Medulla oblongata (tissue), 1 donor: ENCODE results near the gene ELFN2.

Experiments
- DNase-seq: peaks from one replicate; pipeline ENCODE4 v3.0.0-alpha.2; 2015; ENCODE audit errors: extremely low spot score

Gene ELFN2

DNA sequence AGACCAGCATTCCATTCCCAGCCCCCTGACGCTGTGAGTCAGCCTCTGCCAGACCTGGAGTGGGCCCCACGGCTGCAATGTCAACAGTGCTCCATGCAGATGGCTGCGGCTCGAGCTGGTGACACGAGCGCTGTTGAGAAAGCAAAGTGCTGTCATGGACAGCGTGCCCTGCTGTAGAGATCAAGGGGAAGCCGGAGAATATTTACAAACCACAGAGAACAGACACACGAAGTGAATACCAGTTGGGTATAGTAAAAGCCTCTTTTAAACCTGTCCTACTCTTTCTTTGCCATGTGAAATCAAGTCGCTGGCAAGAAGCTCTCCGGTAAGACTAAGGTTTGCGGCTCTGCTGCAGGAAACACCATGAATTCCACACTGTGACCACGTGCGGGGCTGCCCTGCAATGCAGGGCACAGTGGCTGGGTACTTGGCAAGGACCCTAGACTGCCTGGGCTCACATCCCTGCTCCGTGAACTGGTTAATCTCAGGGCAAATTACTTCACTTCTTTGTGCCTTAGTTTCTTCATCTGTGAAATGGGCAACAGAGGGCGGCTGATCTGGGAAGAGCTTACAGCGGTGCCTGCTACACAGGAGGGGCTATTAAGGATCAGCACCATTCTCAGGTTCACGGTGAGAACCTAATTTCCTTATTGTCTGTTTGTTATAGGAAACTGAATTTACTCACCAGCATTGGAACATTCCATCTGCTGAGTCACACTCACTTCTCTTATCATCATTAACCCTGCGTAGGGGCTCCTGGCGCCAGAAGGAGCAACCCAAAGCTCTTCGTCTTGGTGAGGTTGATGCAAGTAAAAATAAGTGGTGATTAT lies 27.8 kb upstream of the ELFN2 start:
- no peak for DNase-seq

- no peak for DNase-seq
These were observed 26.4 kb upstream of the ELFN2 start for GRCh38 chr22:37453696-37454095.

- no peak for DNase-seq
These were observed 23.9 kb upstream of the ELFN2 start for GRCh38 chr22:37451218-37451617.

GRCh38 chr22:37449331-37450001 lies 22.2 kb upstream of the ELFN2 start:
- no peak for DNase-seq

GRCh38 chr22:37448516-37449127 lies 21.3 kb upstream of the ELFN2 start:
- peak; percentile 4 for DNase-seq

- no peak for DNase-seq
These were observed 18.2 kb upstream of the ELFN2 start for GRCh38 chr22:37445501-37445900.

DNA sequence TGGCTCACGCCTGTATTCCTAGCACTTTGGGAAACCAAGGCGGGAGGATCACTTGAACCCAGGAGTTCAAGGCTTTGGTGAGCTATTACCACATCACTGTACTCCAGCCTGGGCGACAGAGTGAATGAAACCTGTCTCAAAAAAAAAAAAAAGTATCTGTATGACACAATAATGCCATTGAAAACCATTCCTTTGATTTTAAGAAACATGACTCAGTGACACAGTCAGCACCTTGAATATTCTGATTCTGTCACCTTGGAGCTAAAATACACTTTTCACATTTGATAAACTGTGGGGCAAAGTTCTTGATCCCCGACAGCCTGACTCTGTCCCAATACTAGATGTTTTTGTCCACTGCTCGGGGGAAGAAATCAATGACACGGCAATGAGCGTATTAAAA lies 16.7 kb upstream of the ELFN2 start:
- no peak for DNase-seq

- DNase-seq = no peak
These were observed 15.8 kb upstream of the ELFN2 start for GRCh38 chr22:37443086-37443485.

- DNase-seq = no peak
These were observed 15.3 kb upstream of the ELFN2 start for GRCh38 chr22:37442537-37442936.

GRCh38 chr22:37442135-37442534 lies 14.9 kb upstream of the ELFN2 start:
- DNase-seq = no peak

DNA sequence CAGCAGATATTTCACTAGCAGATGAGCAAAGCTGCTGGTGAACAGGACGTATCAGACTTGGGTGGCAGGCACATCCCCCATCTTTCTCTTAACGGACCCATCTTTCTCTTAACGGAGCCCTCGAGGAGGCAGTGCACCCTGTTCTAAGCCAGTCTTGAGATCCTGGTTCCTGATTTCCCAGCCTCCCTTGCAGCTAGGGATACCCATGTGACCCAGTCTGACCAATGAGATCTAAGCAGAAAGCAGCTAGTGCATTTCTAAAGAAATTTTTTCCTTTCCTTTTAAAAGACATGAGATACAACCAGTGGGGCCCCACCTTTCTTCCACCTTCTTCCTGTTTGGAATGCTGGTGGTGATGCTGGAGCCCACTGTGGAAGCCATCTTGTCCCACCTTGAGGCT lies 13.6 kb upstream of the ELFN2 start:
- DNase-seq = no peak

DNA sequence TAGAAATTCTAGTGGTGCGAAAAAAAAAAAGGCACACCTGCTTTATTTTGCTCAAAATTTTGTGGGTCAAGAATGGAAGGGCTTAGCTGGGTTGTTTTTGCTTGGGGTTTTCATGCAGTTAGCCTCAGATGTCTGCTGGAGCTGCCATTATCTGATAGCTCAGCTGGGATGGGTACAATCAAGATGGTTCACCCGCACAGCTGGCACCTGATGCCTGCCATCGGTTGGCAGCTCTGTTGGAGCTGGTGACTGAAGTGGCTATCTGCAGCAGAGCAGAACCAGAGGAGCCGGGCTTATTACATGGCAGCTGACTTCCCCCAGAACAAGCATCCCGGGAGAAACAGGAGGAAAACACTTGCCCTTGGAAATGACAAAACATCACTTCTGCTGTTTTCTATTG lies 12.1 kb upstream of the ELFN2 start:
- no peak for DNase-seq

GRCh38 chr22:37435970-37436603 lies 8.8 kb upstream of the ELFN2 start:
- no peak for DNase-seq

GRCh38 chr22:37433786-37434185 lies 6.5 kb upstream of the ELFN2 start:
- no peak for DNase-seq

DNA sequence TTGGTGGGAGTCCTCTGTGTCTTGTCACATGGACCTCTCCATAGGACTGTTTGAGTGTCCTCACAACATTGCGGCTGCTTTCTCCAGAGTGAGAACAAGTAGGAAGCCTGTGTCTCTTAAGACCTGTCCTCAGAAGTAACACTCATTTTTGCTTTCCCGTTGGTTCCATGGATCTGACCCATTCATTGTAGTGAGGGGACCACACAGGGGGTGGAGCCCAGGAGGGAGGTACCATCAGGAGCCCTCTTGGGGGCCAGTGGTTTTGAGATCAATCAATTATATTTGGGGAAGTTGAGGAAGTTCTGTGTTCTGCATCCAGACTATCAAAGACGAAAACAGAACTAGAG lies 5.4 kb upstream of the ELFN2 start:
- no peak for DNase-seq

DNA sequence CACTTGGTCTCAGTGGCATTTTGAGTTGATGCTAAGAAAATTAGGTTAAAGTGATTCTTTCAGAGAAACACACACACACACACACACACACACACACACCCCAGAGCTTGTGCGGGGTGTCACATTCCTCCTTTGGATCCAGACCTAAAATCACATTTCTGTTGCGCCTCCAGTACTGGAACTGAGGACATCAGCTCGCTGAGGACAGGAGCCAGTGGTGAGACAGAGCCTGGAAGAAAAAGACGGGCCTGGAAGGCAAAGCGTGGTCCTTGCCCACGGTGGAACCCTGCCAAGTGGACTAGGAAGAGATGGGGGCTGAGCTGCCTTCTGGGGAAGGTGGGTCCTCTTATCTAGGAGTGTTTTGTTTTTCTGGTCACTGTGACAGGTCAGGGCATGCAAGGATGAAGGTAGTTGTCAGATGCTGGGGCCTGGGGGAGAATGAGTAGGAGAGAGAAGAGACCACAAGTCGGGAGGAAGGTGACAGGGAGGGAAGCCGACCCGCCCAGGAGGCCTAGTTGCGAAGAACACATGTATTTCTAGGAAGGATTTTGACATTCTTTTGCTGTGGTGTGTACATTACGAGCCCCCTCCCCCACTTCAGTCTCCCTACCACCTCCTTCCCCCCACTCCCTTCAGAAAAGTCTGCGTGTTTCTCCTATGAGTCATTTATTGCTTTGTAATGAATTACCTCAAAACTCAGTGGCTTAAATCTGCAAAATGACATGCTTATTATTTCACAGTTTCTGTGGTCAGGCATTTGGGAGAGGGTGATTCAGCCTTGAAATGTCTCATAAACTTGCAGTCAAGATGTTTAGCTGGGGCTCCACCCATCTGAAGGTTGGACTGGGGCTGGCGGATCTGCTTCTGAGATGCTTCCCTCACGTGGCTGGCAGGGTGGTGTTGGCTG lies 4.8 kb upstream of the ELFN2 start:
- DNase-seq = no peak

DNA sequence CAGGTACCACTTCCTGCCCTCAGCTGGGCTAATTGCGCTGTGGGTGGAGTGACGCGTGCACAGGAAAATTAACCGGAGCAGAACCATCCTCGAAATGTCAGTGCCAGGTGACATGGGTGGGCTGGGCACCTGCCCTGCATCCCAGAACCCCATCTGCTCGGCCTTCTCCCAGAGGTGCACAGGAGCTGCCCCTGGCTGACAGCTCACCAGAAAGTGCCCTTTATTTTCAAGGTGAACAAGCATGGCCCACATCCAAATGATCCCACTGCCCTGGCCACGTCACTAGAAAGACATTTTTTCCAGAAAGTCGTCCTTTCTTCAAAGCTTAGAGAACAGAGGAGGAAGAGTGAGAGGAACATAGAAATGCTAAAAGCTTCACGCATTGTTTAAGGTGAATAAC lies 4.1 kb upstream of the ELFN2 start:
- DNase-seq = no peak

GRCh38 chr22:37430941-37431340 lies 3.7 kb upstream of the ELFN2 start:
- no peak for DNase-seq

DNA sequence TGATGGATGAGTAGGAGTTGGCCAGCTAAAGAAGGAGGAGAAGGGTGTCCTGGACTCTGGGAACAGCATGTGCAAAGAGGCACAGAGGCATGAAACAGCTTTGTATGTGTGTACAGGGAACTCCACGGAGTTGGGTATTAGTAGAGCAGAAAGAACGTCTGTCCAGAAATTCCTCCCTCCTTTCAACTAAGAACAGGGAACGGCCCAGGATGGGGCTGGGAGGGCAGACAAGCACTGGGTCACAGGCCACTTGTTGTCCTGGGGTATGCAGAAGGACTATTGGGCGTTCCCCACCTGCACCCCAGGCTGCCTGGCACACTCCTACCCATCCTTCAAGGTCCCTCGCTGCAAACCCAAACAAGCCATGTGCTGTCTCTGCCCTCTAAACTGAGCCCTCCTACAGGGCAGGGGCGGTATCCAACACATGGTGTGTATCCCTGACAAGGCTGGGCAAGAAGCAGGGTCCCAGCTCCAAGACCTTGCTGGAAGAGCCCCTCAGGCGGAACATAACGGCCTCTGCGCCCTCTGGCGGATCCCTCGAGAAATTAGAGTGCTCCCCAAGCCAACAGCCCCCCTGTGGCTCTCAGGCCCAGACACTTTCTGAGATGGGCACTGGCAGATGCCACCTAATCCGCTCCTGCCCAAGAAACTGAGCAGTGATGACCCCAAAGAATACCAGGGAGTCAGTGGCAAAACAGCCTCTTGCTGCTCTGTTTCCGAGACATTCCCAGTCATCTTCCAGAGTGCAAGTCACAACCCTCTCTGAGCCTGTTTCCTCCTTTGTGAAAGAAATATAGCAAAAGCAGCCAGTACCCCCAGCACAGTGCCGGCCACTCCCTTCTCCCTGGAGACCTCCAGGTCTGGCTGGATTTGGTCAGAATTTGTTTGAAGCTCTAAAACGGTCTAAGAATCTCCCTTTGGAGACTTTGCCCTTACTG lies 1.6 kb upstream of the ELFN2 start:
- DNase-seq = peak; percentile 13
